ENCODE measurements around the gene RAB3A.
A peak's percentile ranks its signal among the peaks of the same experiment; 100 is the strongest.

RAB3A gene

GRCh38 chr19:18197306-18197705, 6.5 kb downstream of the RAB3A start:
- DNase-seq: no peak

- DNase-seq: no peak
Measured at GRCh38 chr19:18196511-18196845, 7.4 kb downstream of the RAB3A start.

DNA sequence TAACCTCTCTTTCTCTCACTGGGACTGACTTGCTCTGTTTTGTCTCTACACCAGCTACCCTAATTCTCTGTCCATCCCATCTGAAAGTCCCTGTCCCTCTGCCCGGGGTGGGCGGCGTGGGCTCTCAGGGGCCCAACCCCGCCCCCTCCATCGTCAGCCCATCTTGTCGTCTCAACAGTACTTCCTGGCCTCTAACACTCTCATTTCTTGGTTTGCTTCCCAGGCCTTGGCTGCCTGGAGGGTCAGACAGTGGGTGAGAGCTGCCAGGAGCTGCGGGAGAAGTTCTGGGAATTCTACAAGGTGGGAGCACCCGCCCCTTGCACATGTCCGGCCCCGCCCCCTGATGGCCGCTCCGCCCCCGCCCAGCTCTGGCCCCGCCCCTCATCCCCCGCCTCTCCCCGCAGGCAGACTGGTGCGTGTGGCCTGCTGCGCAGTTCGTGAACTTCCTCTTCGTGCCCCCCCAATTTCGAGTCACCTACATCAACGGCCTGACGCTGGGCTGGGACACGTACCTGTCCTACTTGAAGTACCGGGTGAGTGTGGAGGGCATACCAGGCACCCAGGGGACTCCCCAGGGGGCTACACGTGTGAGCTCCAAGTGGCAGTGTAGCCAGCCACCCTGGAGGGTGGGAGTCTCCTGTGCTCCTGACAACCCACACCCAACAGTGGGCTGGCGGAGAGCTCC, 9.1 kb downstream of the RAB3A start:
- DNase-seq: peak in 1 of 4 experiments; percentile 25

- DNase-seq: no peak
Measured at GRCh38 chr19:18194181-18194530, 9.7 kb downstream of the RAB3A start.

DNA sequence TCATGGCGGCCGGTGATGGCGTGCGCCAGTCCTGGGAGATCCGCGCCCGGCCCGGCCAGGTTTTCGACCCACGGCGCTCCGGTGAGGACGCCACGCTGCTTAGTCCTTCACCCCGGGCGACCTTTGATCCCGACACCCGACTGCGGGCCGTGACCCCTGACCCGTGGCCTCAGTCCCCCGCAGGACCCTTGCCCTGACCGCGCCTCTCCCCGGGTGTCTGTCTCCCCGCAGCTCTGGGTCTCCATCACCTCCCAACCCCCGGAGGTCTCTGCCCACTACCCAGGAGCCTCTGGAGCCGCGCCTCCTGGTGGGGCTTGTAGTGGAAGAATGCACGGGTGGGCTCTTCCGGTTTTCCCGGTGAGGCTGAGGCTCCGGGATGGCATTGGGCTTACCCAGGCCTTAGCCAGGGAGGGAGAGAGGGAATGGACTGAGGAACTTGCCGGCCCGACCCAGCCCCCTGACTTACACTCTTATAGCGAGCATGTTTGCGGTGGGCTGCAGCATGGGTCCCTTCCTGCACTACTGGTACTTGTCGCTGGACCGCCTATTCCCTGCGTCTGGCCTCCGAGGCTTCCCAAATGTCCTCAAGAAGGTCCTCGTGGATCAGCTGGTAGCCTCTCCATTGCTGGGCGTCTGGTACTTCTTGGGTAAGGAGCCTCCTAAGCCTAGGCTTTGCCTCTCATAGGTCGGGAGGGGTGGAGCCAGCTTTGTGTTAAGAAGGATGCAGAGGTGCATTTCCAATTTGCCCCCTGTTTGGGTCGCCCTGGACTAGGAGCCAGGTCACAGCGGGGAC, 10.3 kb downstream of the RAB3A start:
- no peak for DNase-seq

- peak; percentile 98 to 100 (median 100) for DNase-seq
Measured at GRCh38 chr19:18192673-18193387, 11.0 kb downstream of the RAB3A start, which contains the start of gene MPV17L2. Gene MPV17L2 (plus strand): TSS chr19:18193218. CDS start chr19:18193282, 64 bp downstream.

- DNase-seq: no peak
Measured at GRCh38 chr19:18191640-18192062, 12.2 kb downstream of the RAB3A start.

GRCh38 chr19:18190278-18190677, 13.6 kb downstream of the RAB3A start:
- no peak for DNase-seq

GRCh38 chr19:18185538-18185937, 18.3 kb downstream of the RAB3A start:
- DNase-seq: no peak

GRCh38 chr19:18183529-18183928, 20.3 kb downstream of the RAB3A start:
- DNase-seq: no peak

GRCh38 chr19:18179957-18180356, 23.9 kb downstream of the RAB3A start:
- DNase-seq: no peak

DNA sequence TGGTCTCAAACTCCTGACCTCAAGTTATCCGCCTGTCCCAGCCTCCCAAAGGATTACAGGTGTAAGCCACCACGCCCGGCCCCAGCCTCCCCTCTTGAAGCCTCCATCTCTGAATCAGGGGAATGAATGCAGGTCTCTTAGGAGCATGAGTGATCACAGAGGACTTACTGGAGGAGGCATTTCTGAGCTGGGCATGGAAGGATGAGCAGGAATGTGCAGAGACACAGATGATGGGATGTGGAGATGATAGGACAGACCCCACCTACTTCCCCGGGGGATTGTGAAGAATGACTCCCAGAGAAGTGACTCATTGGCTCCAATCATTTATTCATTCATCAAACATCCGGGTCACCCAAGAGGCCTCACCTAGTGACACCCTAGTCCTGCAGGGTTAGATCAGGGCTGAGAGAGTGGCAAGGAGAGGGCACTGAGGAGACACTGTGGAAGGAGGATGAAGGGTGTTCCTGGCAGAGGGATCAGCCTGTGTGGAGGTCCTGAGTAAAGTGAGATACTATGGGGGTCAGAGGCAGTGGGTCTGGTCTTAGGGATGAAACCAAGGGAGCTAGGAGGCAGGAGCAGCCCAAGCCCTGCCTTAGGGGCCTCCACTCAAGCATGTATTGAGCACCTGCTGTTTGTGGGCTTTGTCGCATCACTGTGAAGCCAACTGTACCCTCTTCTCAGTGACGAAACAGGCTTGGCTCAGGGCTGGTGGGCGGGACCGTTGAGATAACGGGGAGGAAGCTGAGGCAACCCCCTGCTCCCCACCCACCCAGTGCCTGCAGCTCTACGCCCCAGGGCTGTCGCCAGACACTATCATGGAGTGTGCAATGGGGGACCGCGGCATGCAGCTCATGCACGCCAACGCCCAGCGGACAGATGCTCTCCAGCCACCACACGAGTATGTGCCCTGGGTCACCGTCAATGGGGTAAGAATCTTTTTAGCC, 27.2 kb downstream of the RAB3A start:
- no peak for DNase-seq

GRCh38 chr19:18174983-18175382, 28.9 kb downstream of the RAB3A start:
- no peak for DNase-seq

DNA sequence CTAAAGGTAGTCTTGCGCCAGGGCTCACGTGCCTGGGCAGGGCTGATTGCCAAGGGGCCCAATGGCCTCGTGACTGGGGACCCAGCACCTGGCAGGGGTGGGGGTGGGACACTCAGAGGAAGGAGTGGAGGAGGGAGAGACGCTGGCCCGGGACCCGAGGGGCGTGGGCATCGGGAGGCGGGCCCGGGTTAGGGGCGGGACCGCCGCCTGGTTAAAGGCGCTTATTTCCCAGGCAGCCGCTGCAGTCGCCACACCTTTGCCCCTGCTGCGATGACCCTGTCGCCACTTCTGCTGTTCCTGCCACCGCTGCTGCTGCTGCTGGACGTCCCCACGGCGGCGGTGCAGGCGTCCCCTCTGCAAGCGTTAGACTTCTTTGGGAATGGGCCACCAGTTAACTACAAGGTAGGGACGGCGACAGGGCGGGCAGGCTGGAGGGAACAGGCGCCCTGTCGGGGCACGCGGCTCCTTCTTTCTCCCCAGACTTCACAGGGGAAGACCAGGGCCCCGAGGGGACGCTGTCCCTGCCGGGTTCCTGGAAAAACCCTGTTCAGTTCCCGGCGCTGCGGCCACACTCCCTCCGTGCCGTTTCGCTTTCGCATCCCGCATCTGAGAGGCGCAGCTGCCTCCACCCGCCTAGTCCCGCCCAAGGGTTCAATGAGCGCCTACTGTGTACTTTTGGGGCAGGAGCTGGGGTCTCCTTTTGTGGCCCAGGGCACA, 30.1 kb downstream of the RAB3A start, which contains the start of gene IFI30:
Gene IFI30 (plus strand): TSS at position 242 of the 717 bp plus-strand sequence. CDS start 29 bp downstream, at position 271.
- peak in 3 of 4 experiments; percentile 32 to 41 (median 39) for DNase-seq

GRCh38 chr19:18173054-18173571, 30.7 kb downstream of the RAB3A start:
- no peak for DNase-seq

DNA sequence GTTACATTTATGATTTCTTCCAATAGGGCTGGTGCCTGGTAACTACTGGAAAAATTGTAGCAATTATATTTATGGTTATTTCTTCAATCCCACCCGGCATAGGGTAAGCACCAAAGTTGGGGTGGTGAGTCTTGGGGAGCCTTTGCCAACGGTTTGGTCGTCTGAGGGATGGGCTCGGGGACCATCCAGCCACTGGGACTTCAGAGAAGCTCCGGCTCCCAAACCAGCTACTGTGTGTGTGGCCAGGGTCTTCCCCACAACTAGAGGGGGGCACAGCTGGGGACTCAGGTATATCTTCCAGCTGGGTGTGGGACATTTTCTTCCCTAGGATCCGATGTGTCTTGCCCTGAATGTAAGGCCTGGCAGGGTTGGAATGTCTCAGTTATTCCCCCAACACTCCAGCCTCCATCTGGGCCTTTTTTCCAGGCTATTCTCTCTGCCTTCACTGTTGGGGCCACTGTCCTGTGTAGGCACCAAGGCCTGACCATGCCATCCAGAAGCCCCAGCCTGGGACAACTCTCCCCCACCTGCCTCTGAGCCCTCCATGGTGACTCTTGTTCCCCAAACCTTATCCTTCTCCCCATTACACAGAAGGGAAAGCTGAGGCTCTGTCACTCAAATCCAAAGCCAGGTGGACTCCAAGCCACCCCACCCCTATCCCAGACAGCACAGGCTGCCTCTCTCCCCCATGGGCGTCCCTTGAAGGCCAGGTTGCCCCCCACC, 31.4 kb downstream of the RAB3A start:
- no peak for DNase-seq

- no peak for DNase-seq
Measured at GRCh38 chr19:18171605-18172327, 32.1 kb downstream of the RAB3A start.

- no peak for DNase-seq
Measured at GRCh38 chr19:18170714-18171255, 33.1 kb downstream of the RAB3A start.

GRCh38 chr19:18168673-18169381, 35.0 kb downstream of the RAB3A start:
- DNase-seq: no peak
